Measurements from ENCODE around the gene HS6ST1. TPM values are rescaled to one million over a fixed set of nuclear protein-coding genes. Genes with fewer than 3 reads are reported as not detected.

The HS6ST1 gene
- total and polyA plus RNA-seq, 2 donors (not counting 3 experiments of a cell fraction or from before 2014, with no cell fraction given), result 12.8 to 19.4 TPM

DNA sequence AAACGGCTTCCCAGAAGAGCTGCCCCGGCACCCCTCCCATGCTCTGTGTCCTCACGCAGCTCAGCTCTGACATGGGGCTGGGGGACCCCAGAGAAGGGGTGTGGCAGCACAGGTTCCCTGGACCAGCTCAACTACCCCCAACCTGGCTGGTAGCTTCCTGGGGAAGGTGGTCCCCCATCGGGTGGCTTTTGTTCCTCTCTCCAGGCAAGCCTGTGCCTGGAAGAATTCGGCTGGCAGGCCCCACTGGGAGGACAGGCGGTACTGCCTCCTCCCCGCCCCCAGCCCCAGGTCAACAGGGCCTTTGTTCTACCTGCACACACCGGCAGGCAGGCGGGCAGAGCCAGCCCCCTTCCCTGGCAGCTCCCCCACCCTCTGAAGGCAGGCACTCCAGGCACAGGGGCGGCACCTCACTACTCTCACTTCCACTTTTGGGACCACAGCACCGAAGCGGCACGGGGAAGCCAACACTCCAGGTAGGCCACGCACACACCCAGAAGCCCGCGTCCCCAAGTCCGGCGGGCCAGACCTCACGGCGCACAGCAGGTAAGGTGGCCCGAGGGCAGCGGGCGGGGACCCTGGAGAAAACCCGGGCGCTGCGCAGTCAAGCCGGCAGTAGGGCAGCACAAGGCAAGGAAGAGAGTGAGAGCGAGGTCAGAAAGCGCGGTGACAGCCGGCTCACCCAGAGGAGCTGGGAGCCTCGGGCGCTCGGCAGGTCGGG lies 1.3 kb downstream of the HS6ST1 start:
- Histone ChIP-seq H3K9me3 (replicated peaks; ENCODE audit: control insufficient read depth, insufficient read depth, low read length) (no peaks in the 10 kb centered on the region), H3K79me2 (ENCODE audit: control insufficient read depth, insufficient read depth, low read length) (peaks cover 3% of the 10 kb centered on the region), H3K27me3 (ENCODE audit: control insufficient read depth in 2 of 2, insufficient read depth in 2 of 2, low read length in 2 of 2) (no peaks in the 10 kb centered on the region), H3K9ac (replicated peaks; ENCODE audit: extremely low read depth, insufficient read depth, low read length) (peak overlapping the region; percentile 6), H3K27ac (ENCODE audit: insufficient read depth, low read depth, low read length) (no peak overlapping the region), H3K4me2 (ENCODE audit: insufficient read depth, low read length) (peak overlapping the region; percentile 69), H3K4me3 (replicated peaks in 1 of 3; ENCODE audit: insufficient read depth in 1 of 3, low read depth in 1 of 3, low read length in 3 of 3) (peak overlapping the region; percentile 38 to 56 (median 38)), H3K9me1 (replicated peaks; ENCODE audit: control insufficient read depth, extremely low read depth, insufficient read depth, low read length) (no peaks in the 10 kb centered on the region), H3K4me1 (ENCODE audit: control insufficient read depth, extremely low read depth, insufficient read depth, low read length) (peaks cover 11% of the 10 kb centered on the region), H2AFZ (ENCODE audit: low read depth, low read length) (no peak overlapping the region), H4K20me1 (replicated peaks; ENCODE audit: control insufficient read depth, extremely low read depth, insufficient read depth, low read length) (no peaks in the 10 kb centered on the region), H3K36me3 (ENCODE audit: control insufficient read depth in 2 of 2, extremely low read depth in 1 of 2, insufficient read depth in 2 of 2, low read length in 2 of 2) (no peaks in the 10 kb centered on the region)
- CTCF ChIA-PET, result interaction anchor here (0.8 to 2.6 kb wide), 2 partner anchors 138 to 170 kb away, joined by 3 to 12 read pairs; no protein-coding TSS in a partner anchor
- dilution Hi-C loops (cut with MboI; ENCODE audit: extremely low pct_ligation_motif_present, low sequenced_read_pairs), result no loop called here
- intact Hi-C loops (cut with micrococcal nuclease), result loop anchor here (2.0 kb wide), 1 partner anchor 85 kb away; no protein-coding TSS in a partner anchor
- TF ChIP-seq GATA2 (IDR thresholded peaks at IDR 0.05; ENCODE audit: insufficient read depth, insufficient read length, low read depth, low read length) (no peak), POLR2A (IDR thresholded peaks at IDR 0.05; ENCODE audit: low read depth, low read length) (no peak), FOS (IDR thresholded peaks at IDR 0.05; ENCODE audit: borderline replicate concordance, insufficient read depth, low read length) (no peak), EZH2 (IDR thresholded peaks at IDR 0.05; ENCODE audit: borderline replicate concordance, low read depth, low read length, severe bottlenecking) (no peak), POLR2AphosphoS5 (IDR thresholded peaks at IDR 0.05; ENCODE audit: insufficient read depth, low read depth, low read length) (no peak), MYC (IDR thresholded peaks at IDR 0.05; ENCODE audit: low read depth, low read length) (no peak), JUN (IDR thresholded peaks at IDR 0.05; ENCODE audit: borderline replicate concordance, insufficient read depth, insufficient read length, low read depth) (no peak)
- TF ChIP-seq, protein P1, sequence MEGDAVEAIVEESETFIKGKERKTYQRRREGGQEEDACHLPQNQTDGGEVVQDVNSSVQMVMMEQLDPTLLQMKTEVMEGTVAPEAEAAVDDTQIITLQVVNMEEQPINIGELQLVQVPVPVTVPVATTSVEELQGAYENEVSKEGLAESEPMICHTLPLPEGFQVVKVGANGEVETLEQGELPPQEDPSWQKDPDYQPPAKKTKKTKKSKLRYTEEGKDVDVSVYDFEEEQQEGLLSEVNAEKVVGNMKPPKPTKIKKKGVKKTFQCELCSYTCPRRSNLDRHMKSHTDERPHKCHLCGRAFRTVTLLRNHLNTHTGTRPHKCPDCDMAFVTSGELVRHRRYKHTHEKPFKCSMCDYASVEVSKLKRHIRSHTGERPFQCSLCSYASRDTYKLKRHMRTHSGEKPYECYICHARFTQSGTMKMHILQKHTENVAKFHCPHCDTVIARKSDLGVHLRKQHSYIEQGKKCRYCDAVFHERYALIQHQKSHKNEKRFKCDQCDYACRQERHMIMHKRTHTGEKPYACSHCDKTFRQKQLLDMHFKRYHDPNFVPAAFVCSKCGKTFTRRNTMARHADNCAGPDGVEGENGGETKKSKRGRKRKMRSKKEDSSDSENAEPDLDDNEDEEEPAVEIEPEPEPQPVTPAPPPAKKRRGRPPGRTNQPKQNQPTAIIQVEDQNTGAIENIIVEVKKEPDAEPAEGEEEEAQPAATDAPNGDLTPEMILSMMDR (IDR thresholded peaks at IDR 0.05; ENCODE audit: extremely low read depth in 1 of 2, insufficient read depth in 1 of 2, low read depth in 1 of 2, low read length in 2 of 2), result no peak
- TF ChIP-seq, protein P2, sequence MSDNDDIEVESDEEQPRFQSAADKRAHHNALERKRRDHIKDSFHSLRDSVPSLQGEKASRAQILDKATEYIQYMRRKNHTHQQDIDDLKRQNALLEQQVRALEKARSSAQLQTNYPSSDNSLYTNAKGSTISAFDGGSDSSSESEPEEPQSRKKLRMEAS (IDR thresholded peaks at IDR 0.05; ENCODE audit: insufficient read depth, insufficient read length), result no peak
- FAIRE-seq, result no peak
- TSS peak; percentile 7 for BruUV-seq (replicated peaks)
- POLR2A ChIA-PET, result no interaction called here
- no peak for DNase-seq (ENCODE audit: low read depth, low spot score)
